Heart right ventricle (tissue), 16 donors: ENCODE data around the gene LEUTX. TPM values are rescaled to one million over a fixed set of nuclear protein-coding genes. Genes with fewer than 3 reads are reported as not detected.

Source experiments
- ATAC-seq, 8 donors: fragments of 200-7000 bp; cut with Tn5 transposase; one replicate each; pipeline ENCODE4 v1.9.1; 2020; ENCODE audit warnings: mild to moderate bottlenecking in 8 of 8, moderate library complexity in 8 of 8, moderate number of reproducible peaks in 1 of 8
- DNase-seq, 2 donors: peaks; one replicate each; pipeline ENCODE4 v3.0.0-alpha.2; 2020
- H3K27ac ChIP-seq, 10 donors: fragments of 200-600 bp; sonication (generic) in 2 of 10; one replicate each; pipeline versions ENCODE4 v1.5.0 to v1.8.0; 2020 to 2022; ENCODE audit warnings: mild to moderate bottlenecking in 3 of 10
- H3K27me3 ChIP-seq, 7 donors: fragments of 200-600 bp; one replicate each; pipeline ENCODE4 v1.8.0; 2021 to 2022; ENCODE audit warnings: mild to moderate bottlenecking in 2 of 7
- H3K36me3 ChIP-seq, 9 donors: fragments of 200-600 bp; sonication (generic) in 1 of 9; one replicate each; pipeline versions ENCODE4 v1.5.0 to v1.8.0; 2020 to 2022; ENCODE audit warnings: mild to moderate bottlenecking in 2 of 9
- H3K4me1 ChIP-seq, 9 donors: fragments of 200-600 bp; sonication (generic) in 1 of 9; one replicate each; pipeline versions ENCODE4 v1.5.0 to v1.8.0; 2020 to 2022; ENCODE audit warnings: mild to moderate bottlenecking in 4 of 9
- H3K4me3 ChIP-seq, 10 donors: fragments of 200-600 bp; sonication (generic) in 2 of 10; one replicate each; pipeline versions ENCODE4 v1.5.0 to v1.8.0; 2020 to 2022; ENCODE audit warnings: mild to moderate bottlenecking in 7 of 10, moderate library complexity in 2 of 10
- H3K9me3 ChIP-seq, 11 donors: fragments of 200-600 bp in 10 of 11; sonication (generic) in 2 of 11; one replicate each; pipeline versions ENCODE4 v1.5.0 to v1.8.0; 2013 to 2022; ENCODE audit warnings: mild to moderate bottlenecking in 2 of 11, control low read depth in 1 of 11, moderate library complexity in 1 of 11
- CTCF ChIP-seq, 9 donors: fragments of 200-600 bp; sonication (generic) in 2 of 9; IDR thresholded peaks; one replicate each; pipeline versions ENCODE4 v1.5.0 to v1.8.0; 2021 to 2022; ENCODE audit warnings: antibody characterized with exemption in 9 of 9, mild to moderate bottlenecking in 5 of 9, moderate library complexity in 1 of 9
- WGBS, 2 donors: extraction: QIAGEN DNeasy Blood & Tissue Kit; methylation state at CpG; one replicate each; pipeline ENCODE4 v1.1.7; 2013; ENCODE audit warnings: inconsistent platforms in 1 of 2; 5-methylcytosine and 5-hydroxymethylcytosine counted together
- intact Hi-C, 10 donors: fragments of 100-400 bp; cut with DNase I; formaldehyde crosslinking; loops; one replicate each; pipeline versions ENCODE4 v1.11.1 to v1.14.2; 2022
- polyA plus RNA-seq, 2 donors: library from polyadenylated mRNA; stranded (reverse); fragments of 200-250 nt; gene quantifications; one replicate each; pipeline ENCODE4 v1.2.3, GENCODE V29; 2013
- total RNA-seq, 10 donors: library from RNA; stranded (reverse); fragmentation: NEBNext Ultra II Directional in 3 of 10; extraction: Animal tissue kit (Norgen Biotek cat#: 25700) in 3 of 10; gene quantifications; one replicate each; pipeline versions ENCODE4 v1.2.1 to v1.2.4, GENCODE V29; 2021 to 2023
- donor health status: Arrhythmogenic right ventricular cardiomyopathy.
- donor health status: ischemic (EF 13 %, LVEDD 7.1; RV severe dilation, severe dysfunction).
- donor health status: healthy with polysubstance abuse.
- donor health status: DM: no; HTN: yes; CAD: no.
- donor health status: DM: no; HTN: no; CAD: no.
- donor health status: ischemic (EF 25% LVEDD 6.9; RV normal size, moderate dysfunction).
- donor health status: ischemic (EF 25% LVEDD 5.7; RV mildly dilated, moderate dysfunction).
- donor health status: healthy.
- donor health status: DM: yes; HTN: yes; CAD: no.
- donor health status: Ischemic cardiomyopathy.
- donor health status: ischemic (EF 35%, LVEDD 5.7; RV mildly dilated, moderate dysfunction).
- donor health status: nonischemic (EF 11% LVEDD 7.7; RV severe dilation, severe dysfunction).
- donor health status: DM: yes; HTN: yes; CAD: no.
- donor health status: PGD.
- donor health status: ischemic (EF 29% LVEDD 5.4; RV normal size, mild dysfunction).
- donor health status: nonischemic (EF 23%, LVEDD 6.1; RV moderate dilation, normal function).

LEUTX gene
- total and polyA plus RNA-seq, 12 donors = not detected

GRCh38 chr19:39768786-39769185, 9.9 kb upstream of the LEUTX start:
- intact Hi-C loops = loop anchor here in 3 of 10 donors (5.0 to 10.0 kb wide), 2 partner anchors 214 to 216 kb away; no protein-coding TSS in a partner anchor
- no peak overlapping the region for H3K27ac ChIP-seq
- 50 to 57% methylated on average over 4 of the region's 4 CpGs for WGBS, 2 donors
- DNase-seq (no peak), ATAC-seq (no peak)
- H3K36me3 ChIP-seq = no peaks in the 10 kb centered on the region
- TF ChIP-seq CTCF (IDR thresholded peaks at IDR 0.05) = no peak
- H3K27me3 ChIP-seq = peaks cover 0 to 26% (median 13%) of the 10 kb centered on the region in 7 donors
- H3K4me1 ChIP-seq = no peaks in the 10 kb centered on the region
- peaks cover 0 to 10% (median 4%) of the 10 kb centered on the region in 11 donors for H3K9me3 ChIP-seq
- H3K4me3 ChIP-seq = no peak overlapping the region

GRCh38 chr19:39780894-39781293, 2.2 kb downstream of the LEUTX start:
- Histone ChIP-seq H3K4me1 (no peaks in the 10 kb centered on the region), H3K9me3 (no peaks in the 10 kb centered on the region), H3K36me3 (no peaks in the 10 kb centered on the region), H3K27ac (no peak overlapping the region), H3K4me3 (no peak overlapping the region), H3K27me3 (peaks cover 3 to 35% (median 23%) of the 10 kb centered on the region in 7 donors)
- intact Hi-C loops = loop anchor here in 1 of 10 donors (10.0 kb wide), 1 partner anchor 184 kb away; no protein-coding TSS in a partner anchor
- ATAC-seq = no peak
- DNase-seq = no peak
- WGBS, 2 donors = 87 to 88% methylated on average over 3 of the region's 3 CpGs
- TF ChIP-seq CTCF (IDR thresholded peaks at IDR 0.05) = no peak

- TF ChIP-seq CTCF (IDR thresholded peaks at IDR 0.05) = no peak
- Histone ChIP-seq H3K27ac (no peak overlapping the region), H3K36me3 (no peaks in the 10 kb centered on the region), H3K4me1 (no peaks in the 10 kb centered on the region), H3K9me3 (peaks cover 0 to 29% (median 15%) of the 10 kb centered on the region in 11 donors), H3K4me3 (no peak overlapping the region), H3K27me3 (peaks cover 3 to 27% (median 12%) of the 10 kb centered on the region in 7 donors)
- DNase-seq (no peak), ATAC-seq (no peak)
- intact Hi-C loops = loop anchor here in 1 of 10 donors (10.0 kb wide), 1 partner anchor 177 kb away; no protein-coding TSS in a partner anchor
These were observed 9.6 kb downstream of the LEUTX start for GRCh38 chr19:39788244-39788643.

- 0 to 1% methylated on average over 17 of the region's 17 CpGs for WGBS, 2 donors
- H3K27me3 ChIP-seq = peaks cover 0 to 12% (median 0%) of the 10 kb centered on the region in 7 donors
- TF ChIP-seq CTCF (IDR thresholded peaks at IDR 0.05) = peak; percentile 79 to 97 (median 93)
- ATAC-seq (peak; percentile 95 to 99 (median 98)), DNase-seq (peak; percentile 73 to 78)
- H3K27ac ChIP-seq = no peak overlapping the region
- peak overlapping the region in 9 of 10 donors; percentile 28 to 61 (median 55) for H3K4me3 ChIP-seq
- peaks cover 0 to 18% (median 9%) of the 10 kb centered on the region in 11 donors for H3K9me3 ChIP-seq
- intact Hi-C loops = loop anchor here (1.0 to 10.0 kb wide), 9 partner anchors 49 to 432 kb away; partner anchors contain the start of genes PSMC4 (in 4 of the 10) and CCNP (in 1 of the 10)
- H3K36me3 ChIP-seq = no peaks in the 10 kb centered on the region
- H3K4me1 ChIP-seq = no peaks in the 10 kb centered on the region
These were observed 14.4 kb downstream of the LEUTX start for GRCh38 chr19:39792999-39793546.
